Measurements from ENCODE around the gene UBE2L3. TPM values are rescaled to one million over a fixed set of nuclear protein-coding genes. Genes with fewer than 3 reads are reported as not detected.
"Not testable (repeated sequence)": the region's sequence is repeated elsewhere in the genome, so short reads cannot be mapped to it uniquely, and the experiment has no call there.

The UBE2L3 gene
- total RNA-seq, 4 donors from 2014 or later: 40.5 to 94.4 (median 60.0) TPM

GRCh38 chr22:21606775-21607174 is 39.3 kb downstream of the UBE2L3 start:
- Histone ChIP-seq H3K4me1 (peaks cover 0 to 35% (median 0%) of the 10 kb centered on the region in 3 donors), H3K9me3 (no peaks in the 10 kb centered on the region), H3K27ac (no peak overlapping the region), H3K4me3 (no peak overlapping the region), H3K36me3 (peaks cover 0 to 21% of the 10 kb centered on the region in 2 donors), H3K27me3 (no peaks in the 10 kb centered on the region)
- no peak for ATAC-seq
- WGBS, 2 donors (ENCODE audit: low coverage in 1 of 2): 96 to 100% methylated on average over 2 to 4 of the region's 8 CpGs
- TF ChIP-seq EP300 (IDR thresholded peaks at IDR 0.05): no peak
- TF ChIP-seq POLR2AphosphoS5 (IDR thresholded peaks at IDR 0.05): no peak
- TF ChIP-seq CTCF (IDR thresholded peaks at IDR 0.05): no peak
- no peak for TF ChIP-seq POLR2A (IDR thresholded peaks at IDR 0.05)

GRCh38 chr22:21609556-21610157 is 42.1 kb downstream of the UBE2L3 start:
- ATAC-seq: not testable (repeated sequence)
- 93 to 100% methylated on average over 5 to 10 of the region's 11 CpGs for WGBS, 2 donors (ENCODE audit: low coverage in 1 of 2)

GRCh38 chr22:21611210-21611977 is 43.9 kb downstream of the UBE2L3 start:
- TF ChIP-seq CTCF (IDR thresholded peaks at IDR 0.05) (no peak), EP300 (IDR thresholded peaks at IDR 0.05) (no peak), POLR2A (IDR thresholded peaks at IDR 0.05) (no peak), POLR2AphosphoS5 (IDR thresholded peaks at IDR 0.05) (no peak)
- peaks cover 0 to 59% of the 10 kb centered on the region in 2 donors for H3K36me3 ChIP-seq
- H3K9me3 ChIP-seq: no peaks in the 10 kb centered on the region
- peaks cover 0 to 25% (median 0%) of the 10 kb centered on the region in 3 donors for H3K4me1 ChIP-seq
- no peak overlapping the region for H3K27ac ChIP-seq
- ATAC-seq: no peak
- H3K4me3 ChIP-seq: no peak overlapping the region
- H3K27me3 ChIP-seq: no peaks in the 10 kb centered on the region
- 59 to 86% methylated on average over 1 to 4 of the region's 4 CpGs for WGBS, 2 donors (ENCODE audit: low coverage in 1 of 2)

More at GRCh38 chr22:21609556-21610157, 42.1 kb downstream of the UBE2L3 start:
- H3K27ac ChIP-seq, H3K9me3 ChIP-seq, H3K27me3 ChIP-seq, H3K4me3 ChIP-seq: not testable (repeated sequence)
- Histone ChIP-seq H3K36me3 (peaks cover 0 to 46% of the 10 kb centered on the region in 2 donors), H3K4me1 (peaks cover 0 to 34% (median 0%) of the 10 kb centered on the region in 3 donors)

GRCh38 chr22:21612858-21613257 is 45.3 kb downstream of the UBE2L3 start:
- Histone ChIP-seq H3K27me3 (no peaks in the 10 kb centered on the region), H3K27ac (no peak overlapping the region), H3K4me1 (peaks cover 0 to 11% (median 0%) of the 10 kb centered on the region in 3 donors), H3K9me3 (no peaks in the 10 kb centered on the region), H3K36me3 (peaks cover 0 to 59% of the 10 kb centered on the region in 2 donors), H3K4me3 (no peak overlapping the region)
- ATAC-seq: no peak
- 88 to 93% methylated on average over 5 to 6 of the region's 7 CpGs for WGBS, 2 donors (ENCODE audit: low coverage in 1 of 2)
- TF ChIP-seq EP300 (IDR thresholded peaks at IDR 0.05): no peak
- TF ChIP-seq CTCF (IDR thresholded peaks at IDR 0.05): no peak
- TF ChIP-seq POLR2A (IDR thresholded peaks at IDR 0.05): no peak
- TF ChIP-seq POLR2AphosphoS5 (IDR thresholded peaks at IDR 0.05): no peak

- Histone ChIP-seq H3K27me3 (no peaks in the 10 kb centered on the region), H3K27ac (no peak overlapping the region), H3K36me3 (peaks cover 0 to 64% of the 10 kb centered on the region in 2 donors), H3K9me3 (no peaks in the 10 kb centered on the region), H3K4me1 (peaks cover 0 to 7% (median 0%) of the 10 kb centered on the region in 3 donors), H3K4me3 (no peak overlapping the region)
- TF ChIP-seq CTCF (IDR thresholded peaks at IDR 0.05): no peak
- ATAC-seq: no peak
- 89 to 93% methylated on average over 3 to 4 of the region's 4 CpGs for WGBS, 2 donors (ENCODE audit: low coverage in 1 of 2)
Measured at GRCh38 chr22:21613553-21614233, 46.2 kb downstream of the UBE2L3 start.

All from gastroesophageal sphincter (tissue), 4 donors.